Stimulated activated CD8-positive, alpha-beta memory T cell treated with anti-CD3 and anti-CD28 coated beads, Interleukin-15, amount 100 ng/mL, for 48 hours (primary cell): Measurements from ENCODE around the gene PRDM15.

ENCODE experiments used
- DNase-seq, 2 donors: peaks; one replicate each; pipeline ENCODE4 v3.0.0-alpha.2; 2020; ENCODE audit warnings: low read depth in 2 of 2

Gene PRDM15

DNA sequence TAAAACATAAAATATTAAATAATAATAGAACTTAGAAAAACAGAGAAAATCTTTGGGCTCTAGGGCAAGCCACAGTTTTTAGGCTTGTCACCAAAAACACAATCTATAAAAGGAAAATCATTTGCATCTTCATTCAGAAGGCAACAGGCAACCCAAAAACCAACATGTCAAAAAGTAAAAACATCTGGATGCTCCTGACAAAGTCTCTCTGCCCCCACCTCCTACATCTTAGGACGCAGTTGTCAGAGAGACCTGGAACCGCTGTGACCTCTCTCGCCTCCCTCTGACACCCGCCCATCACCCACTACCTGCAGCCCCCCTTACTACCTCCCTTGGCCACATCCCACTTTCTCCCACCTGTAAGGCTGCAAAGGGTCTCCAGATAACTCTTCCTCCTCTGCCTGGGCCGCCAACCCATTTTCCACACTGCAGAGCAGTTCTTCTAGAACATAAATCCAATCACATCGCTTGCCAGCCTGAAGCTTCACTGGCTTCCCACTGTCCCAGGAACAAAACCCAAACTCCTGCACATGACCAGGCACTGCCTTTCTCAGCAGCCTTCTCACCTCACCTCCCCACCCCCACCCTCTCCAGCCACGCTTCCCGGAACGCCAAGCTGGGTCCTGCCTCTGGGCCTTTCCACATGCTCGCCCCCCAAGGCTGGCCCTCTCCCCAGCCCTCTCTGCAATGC is 14.7 kb downstream of the PRDM15 start:
- no peak for DNase-seq

DNA sequence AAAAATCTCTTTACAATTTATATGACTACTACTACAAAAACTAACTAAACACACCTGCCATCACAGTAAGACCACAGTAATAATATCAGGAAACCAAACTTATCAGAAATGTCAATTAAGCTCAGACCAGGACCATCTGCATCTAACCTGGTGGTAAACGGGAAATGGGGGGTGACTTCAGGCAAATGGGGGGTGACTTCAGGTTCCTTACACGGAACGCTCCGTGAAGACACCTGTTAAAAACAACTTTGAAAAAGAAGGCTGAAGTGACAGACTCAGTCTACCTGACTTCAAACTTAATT is 15.8 kb downstream of the PRDM15 start:
- DNase-seq, result no peak

DNA sequence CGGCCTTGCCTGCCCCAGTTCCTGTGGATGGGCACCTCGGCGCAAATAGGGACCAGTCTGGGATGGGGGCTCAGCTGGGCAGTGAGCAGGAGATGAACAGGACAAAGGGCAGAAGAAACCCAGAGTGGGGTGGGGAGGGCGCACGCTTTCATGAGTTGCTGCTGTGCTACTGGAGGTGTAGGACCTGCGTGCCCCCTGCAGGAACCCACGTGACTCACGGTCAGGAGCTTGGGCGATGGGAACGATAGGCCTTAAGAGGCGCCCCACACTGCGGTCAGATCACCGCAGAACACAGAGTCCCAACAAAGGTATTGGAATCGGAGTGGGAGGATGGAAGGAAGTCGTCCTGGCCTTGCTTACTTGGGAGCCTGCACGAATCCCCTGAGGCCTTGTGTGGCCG is 17.2 kb downstream of the PRDM15 start:
- no peak for DNase-seq

DNA sequence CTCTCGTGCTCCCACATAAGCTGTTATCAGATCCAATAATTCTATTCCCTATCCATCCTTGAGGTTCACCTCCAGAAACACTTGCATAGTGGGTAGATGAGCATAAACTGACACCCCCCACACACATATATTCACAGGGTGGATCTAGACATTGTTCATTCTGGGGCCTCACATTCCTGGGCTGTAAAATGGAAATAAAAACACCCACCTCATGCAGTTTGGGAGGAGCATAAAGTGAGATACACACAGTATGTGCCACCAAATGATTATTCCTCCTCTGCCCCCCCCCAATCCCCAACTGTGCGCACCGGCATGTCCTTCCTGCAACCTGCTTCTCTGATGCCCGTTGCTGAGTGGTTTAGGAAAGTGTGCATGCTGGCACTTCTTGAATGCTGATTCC is 17.9 kb downstream of the PRDM15 start:
- DNase-seq, result no peak

DNA sequence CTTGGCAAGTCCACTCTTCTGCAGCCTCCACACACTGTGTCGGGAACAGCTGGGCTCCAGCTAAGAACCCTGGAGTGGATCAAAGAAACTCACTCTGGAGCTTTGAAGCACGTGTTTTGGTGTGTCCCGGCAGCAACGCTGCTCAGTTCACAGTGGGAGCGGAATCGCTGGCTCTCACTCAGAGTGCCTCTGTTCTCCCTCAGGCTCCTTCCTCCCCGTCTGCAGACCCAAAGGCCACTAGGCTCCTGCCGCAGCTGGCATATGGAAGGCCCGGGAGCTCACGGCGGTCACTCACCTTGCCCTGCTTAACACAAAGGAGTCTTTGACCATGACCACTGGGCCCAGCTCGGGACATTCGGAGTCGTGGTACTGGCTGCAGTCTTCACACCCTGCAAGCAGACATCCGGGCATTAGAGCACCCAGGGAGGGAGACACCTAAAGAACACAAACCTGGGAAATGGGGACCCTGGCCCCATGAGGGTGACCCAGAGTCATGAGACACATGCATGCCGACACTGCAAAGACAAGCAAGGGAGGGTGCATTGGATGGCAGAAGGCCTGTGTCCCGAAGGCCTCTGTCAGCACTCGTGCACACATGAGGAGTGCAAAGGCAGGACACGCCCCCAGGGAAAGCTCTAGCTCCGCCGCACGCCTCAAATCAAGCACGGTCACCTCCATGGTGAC is 19.7 kb downstream of the PRDM15 start:
- no peak for DNase-seq

DNA sequence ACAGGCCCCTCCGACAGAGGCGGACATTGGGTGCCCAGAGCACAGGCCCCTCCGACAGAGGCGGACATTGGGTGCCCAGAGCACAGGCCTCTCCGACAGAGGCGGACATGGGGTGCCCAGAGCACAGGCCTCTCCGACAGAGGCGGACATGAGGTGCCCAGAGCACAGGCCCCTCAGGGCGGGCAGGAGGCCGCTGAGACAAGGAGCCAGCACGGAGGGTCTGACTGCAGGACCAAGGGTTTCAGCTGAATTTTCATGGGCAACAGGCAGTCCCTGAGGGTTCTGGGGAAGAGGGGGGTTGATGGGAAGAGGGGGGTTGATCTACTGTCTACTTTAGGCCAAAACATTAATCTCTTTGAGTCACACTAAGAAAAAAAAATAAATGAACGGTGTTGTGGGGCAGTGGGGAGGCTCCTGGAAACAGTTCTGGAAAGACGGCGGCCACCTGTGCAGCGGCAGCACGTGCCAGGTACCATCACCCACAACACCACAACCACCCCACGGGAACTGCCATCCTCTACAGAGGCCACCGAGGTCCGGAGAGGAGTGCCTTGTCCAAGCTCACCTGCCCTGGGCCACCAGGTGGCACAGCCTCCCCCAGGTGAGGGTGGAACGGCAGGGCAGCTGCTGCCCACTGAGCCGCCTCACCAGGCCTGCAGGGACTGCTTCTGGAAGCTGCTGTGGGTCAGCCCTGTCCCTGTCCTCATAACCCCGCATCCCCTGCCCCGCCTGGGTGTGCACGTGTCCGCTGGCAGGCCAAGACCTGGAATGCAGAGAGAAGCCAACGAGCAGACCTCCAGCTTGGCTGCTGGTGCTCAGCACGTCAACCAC is 20.5 kb downstream of the PRDM15 start:
- no peak for DNase-seq

DNA sequence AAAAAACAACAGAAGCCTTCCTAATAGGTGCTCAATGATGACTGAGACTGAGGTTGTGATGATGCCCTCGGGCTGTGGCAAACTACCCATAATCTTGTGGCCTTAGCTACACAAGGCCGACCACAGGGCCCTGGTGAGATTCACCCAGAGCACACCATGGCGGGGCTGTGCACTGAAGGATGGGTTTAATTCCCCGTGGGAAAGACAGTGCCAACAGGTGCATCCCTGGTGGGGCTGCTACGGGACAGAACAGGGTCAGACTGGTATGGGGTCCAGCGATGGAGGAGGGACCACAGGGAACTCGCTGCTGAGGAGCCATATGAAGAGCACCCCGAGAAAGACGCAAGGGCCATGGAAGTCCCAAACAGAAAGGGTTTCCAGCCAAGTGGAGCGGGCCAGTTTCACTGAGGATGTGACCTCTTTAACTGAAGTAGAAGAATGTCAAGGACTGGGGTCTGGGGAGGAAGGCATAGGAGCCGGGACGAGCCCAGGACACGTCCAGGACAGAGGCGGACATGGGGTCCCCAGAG is 21.3 kb downstream of the PRDM15 start:
- no peak for DNase-seq

DNA sequence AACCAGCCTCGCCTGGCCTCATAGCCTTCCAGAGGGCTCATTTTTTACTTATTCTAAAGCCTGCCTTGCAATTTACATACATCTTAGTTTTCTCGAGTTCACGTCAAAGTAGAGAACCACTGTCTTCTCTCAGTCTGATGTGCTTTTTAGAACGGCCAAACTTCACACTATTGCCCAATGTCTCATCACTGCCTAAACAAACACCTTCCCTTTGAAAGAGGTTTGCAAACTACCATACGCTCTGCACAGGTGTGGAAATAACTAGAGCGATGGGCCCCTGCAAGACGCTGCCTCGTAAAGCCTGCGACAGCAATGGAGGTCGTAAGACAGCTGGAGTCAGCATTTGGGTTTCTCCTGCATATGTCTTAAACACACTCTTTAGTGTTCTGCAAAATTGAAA is 22.6 kb downstream of the PRDM15 start:
- no peak for DNase-seq

DNA sequence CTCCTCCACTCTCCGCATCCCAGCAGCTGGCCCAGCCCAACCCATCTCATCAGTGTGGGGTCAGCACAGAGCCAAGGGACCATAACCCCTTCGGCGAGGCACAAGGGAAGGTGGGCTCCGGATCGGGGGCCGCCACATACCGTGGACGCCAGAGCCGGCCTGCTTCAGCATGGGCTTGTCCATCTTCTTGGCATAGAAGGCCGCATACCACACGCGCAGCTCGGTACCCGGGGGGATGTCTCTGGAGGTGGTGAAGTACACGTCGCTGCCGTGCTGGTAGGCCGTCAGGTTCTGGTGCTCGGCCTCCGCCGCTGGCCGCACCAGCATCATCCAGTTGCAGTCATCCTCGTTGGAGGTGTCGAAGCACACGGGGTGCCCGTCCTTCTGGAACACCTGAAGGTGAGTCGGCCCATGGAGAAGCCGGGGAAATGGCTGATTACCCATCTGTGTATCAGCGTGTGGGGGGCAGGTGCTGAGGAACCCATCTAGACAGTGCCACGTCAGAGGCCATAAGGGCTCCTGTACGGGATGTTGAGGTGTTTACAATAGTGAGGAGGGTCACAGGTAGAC is 24.6 kb downstream of the PRDM15 start:
- DNase-seq, result no peak

DNA sequence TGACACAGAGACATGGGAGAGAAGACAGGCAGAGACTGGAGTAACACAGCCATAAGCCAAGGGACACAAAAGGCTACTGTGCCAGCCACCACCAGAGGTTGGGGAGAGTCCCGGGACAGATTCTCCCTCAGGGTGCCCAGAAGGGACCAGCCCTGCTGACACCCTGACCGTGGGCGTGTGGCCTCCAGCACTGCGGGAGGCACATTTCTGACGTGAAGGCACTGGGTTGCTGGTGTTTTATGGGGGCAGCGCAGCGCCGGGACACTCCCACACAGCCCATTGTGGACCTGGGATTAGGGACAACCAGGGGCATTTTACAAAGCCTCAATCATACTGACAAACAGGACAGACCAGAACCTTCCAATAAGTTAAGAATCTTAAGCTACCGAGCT is 26.2 kb downstream of the PRDM15 start:
- DNase-seq, result no peak

DNA sequence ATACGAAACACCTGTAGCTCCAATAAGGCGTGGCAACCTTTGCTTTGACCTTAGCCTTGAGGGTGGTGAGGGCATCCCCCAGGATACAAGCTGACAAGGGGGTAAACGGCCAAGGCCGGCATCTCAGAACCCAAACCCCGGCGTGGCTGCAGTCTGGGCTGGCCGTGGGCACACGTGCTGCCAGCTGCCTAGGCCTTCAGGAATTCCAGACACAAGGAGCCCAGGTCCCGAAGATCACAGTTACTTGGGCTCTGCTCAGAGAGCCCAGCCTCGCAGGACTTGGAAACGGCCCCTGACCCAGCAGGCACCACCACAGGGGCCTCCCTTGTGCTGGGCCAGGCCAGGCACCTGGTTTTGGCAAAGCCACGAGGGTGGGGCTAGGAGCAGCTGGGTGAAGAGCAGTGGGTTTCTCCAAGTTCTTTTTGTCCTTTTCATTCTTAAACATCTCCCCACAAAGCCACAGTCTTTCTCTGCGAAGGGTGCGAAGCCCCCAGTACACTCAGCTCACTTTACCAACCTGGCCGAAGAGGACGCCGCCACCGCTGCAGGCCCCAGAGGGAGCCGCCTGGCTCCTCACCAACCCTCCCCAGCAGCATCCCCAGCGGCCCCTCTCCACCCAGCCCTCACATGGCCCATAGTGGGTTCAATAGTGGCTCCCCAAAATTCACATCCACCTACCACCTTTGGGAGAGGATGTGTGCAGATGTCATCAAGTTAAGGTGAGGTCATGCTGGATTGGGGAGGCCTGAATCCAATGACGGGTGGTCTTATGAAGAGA is 26.8 kb downstream of the PRDM15 start:
- DNase-seq, result no peak

DNA sequence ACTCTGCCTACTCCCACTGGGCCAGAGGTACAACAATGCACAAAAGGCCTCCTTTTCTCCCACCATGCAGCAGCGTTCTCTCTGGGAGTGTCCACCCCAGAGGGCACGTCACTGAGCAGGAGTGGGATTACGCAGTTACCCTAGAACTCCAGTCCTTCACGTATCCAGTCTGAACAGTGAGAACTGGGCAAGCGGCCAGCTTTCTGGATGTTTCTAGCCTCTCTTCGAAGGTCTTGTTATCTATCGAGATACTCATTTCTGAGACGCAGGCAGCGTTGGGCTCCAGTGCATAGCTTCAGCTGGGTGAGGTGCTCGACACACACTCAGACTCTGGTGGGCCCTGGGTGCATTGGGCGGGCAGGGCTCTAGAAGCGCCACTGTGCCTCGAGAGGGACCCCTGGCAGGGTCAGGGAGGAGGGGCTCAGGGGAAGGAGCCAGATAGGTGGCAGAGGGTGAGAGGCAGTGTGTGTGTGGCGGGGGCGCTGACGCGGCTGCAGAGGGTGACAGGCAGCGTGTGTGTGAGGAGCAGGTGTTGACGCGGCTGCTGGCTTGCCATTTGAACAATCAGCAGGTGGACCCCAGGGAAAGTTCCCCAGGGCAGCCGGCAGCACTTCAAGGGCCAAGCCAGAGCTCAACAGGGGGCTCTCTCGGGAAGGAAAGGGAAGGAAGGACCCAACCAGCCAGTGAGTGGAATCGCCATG is 27.9 kb downstream of the PRDM15 start:
- no peak for DNase-seq

DNA sequence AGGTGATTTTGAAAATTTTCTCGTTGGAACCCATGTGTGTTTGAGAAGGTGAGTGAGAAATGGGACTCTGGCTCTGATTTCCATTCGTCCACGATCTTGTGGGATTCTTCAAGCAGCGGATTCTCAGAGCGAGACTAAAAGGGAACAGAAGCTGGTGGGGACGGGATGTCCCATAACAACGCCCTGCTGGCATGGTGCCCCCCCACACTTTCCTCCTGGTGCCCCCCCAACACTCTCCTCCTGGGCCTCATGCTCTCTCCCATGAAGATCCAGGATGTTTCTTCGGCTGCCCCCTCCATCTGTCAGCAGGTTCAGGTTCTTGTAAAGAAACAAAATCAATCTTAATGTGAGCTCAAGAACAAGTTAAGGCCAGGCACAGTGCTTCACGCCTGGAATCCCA is 29.1 kb downstream of the PRDM15 start:
- DNase-seq, result no peak

DNA sequence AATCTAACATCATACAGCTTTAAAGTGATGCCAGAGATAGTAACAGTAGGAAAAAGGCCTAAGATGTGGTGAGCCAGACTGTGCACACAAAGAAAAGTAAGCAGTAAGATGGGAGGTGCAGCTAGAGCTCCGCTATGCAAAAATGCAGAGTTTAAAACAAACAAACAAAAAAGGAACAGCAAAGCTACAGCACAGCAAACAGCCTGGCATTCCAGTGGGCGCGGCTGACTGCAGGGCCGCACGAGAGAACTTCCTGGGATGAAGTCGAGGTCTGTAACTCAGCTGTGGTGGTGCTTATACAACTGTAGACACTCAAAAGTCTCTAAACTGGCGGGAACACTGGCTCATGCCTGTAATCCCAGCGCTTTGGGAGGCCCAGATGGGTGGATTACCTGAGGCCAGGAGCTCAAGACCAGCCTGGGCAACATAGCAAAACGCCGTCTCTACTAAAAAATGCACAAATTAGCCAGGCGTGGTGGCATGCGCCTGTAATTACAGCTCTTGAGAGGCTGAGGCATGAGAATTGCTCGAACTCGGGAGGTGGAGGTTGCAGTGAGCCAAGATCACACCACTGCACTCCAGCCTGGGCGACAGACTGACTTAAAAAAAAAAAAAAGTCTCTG is 30.1 kb downstream of the PRDM15 start:
- DNase-seq, result no peak

DNA sequence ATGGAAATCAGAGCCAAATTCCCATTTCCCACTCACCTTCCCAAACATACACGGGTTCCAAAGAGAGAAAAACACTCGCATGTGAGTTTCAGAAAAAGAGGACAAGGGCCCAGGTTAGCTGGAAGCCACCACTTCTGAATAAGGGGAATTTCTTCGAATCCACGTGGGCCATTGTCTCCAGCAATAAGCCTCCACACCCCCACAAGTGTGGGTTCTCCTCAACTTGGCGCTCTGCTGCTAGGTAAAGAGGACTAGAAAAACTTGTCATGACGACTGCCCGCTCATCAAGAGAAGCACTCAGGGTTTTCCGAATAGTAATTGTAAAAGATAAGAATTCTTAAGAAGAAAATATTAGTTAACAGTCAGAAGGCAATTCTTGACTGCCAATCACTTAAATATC is 30.6 kb downstream of the PRDM15 start:
- DNase-seq, result no peak

DNA sequence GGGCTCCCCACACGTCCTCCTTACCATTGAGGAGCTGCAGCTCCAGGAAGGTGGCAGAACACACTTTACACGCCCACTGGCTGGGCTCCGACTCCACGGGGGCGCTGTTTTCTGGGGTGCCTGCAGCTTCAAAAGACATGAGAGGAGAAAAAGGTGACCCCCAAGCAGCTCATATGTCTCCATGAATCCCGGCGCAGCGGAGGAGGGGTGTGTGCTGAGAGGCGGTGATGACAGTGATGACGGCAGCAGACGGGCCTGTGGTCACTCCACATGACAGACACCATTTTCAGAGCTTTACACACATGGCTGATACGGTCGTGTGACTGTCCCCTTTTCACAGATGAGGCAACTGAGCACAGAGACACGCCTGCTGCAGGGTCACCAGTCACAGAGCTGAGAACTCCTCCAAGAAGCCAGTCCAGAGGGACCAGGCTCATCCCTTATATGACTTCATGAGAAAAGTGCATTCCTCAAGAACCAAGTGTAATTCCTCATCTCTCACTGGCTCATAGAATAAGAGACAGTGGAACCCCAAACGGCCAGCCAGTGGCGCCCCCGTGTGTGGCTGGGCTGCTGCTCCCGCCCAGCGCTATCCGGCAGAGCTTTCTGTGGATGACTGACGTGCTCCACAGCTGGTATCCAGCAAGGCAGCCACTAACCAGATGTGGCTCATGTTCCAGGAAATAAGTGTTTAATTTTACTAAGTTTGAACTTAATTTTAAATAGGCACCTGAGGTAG is 31.9 kb downstream of the PRDM15 start:
- no peak for DNase-seq

DNA sequence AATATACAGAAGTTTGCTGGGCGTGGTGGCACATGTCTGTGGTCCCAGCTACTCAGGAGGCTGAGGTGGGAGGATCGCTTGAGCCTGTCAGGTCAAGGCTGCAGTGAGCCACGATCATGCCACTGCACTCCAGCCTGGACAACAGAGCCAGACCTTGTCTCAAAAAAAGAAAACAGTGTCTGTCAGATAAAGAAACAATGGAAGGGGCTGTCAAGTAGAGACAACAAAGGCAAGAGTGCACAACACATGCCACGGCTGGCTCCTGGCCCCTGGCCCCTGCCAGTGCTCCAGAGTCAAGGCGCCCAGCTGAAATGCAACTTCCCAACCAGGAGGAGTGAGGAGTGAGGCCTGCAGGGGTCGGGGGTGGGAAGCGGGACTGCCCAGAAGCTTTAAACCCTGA is 32.6 kb downstream of the PRDM15 start:
- no peak for DNase-seq

DNA sequence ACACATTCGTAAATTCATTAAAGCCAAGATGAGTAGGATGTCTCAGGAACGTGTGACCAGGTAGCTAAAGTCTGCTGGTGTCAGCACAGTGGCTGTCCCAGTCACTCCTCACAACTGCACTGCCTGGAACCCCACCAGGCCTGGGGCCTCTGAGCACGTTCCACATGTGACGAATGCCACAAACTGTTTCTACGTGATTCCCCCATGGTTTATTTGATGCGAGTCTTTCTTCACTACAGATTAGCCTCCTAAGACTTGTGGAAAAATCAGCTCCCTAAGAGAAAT is 33.2 kb downstream of the PRDM15 start:
- DNase-seq, result no peak

DNA sequence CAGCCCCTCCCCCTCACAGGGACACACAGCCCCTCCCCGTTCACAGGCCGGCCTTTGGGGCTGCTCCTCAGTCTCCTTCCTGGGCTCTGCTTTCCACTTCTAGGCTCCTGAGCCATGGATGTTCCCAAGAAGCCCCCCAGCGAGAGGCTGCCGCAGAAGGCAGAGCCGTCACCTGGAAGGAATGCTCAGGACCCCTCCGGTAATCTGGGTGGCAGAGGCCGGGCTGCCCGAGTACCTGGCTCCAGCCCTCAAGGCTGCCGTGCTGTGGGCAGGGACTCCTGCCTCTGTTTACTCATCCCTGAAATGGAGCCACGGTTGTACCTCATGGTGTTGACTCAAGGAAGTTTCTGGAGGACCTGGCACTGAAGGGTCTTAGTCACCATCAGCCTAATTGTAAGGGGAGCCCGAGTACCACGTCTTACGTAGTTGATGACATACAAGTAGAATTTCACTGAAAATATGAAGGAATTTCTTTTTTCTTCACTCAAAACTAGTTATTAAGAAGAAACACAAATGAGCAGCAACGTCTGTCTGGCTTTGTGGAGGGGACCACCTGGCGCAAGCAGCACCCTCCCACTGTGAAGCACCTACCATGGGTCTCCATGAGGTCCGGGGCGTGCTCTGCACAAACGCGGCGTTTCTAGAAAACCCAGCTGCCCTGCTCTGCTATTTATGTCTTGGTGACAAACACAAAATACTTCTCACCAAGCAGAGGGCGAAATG is 33.7 kb downstream of the PRDM15 start:
- no peak for DNase-seq

DNA sequence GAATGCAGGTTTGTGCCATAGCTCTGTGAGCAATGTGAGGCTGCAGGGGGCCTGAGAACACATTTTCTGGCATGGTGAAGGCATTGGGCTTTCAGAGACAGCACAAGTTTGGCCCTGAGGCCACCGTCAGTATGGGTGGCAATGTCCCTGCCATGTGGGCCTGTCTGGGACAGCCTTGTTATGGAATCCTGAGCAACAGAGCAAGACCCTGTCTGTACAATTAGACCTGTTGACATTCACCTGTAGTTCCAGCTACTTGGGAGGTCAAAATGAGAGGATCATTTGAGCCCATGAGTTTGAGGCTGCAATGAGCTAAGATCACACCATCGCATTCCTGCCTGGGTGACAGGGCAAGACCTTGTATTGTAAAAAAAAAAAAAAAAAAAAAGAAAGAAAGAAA is 35.6 kb downstream of the PRDM15 start:
- DNase-seq, result no peak
